ENCODE results near the gene RFTN2.
"Not testable (repeated sequence)": the region's sequence is repeated elsewhere in the genome, so short reads cannot be mapped to it uniquely, and the experiment has no call there.

Gene RFTN2

DNA sequence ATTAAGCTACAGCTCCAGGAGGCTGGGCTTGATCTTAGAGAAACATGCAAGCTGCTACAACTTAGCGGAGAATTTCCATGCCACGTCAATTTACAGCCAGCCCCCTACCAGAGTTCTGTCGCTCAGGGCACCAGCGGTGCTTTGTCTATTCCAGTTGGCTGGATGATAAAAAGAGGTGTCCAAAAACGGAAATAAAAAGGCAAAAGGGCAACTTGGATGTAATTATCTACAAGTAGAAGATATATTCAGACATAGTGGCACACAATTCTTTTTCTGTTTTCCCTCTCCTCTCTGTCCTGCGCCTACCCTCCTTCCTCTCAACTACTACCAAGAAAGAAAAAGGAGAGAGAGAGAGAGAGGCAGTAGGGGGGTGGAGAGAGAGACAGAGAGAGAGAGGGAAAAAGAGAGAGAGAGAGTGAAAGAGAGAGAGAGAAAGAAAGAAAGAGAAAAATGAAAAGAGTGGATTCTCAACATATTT is 363 bp upstream of the RFTN2 start:
- DNase-seq (ENCODE audit: low read depth in 2 of 2), result no peak

DNA sequence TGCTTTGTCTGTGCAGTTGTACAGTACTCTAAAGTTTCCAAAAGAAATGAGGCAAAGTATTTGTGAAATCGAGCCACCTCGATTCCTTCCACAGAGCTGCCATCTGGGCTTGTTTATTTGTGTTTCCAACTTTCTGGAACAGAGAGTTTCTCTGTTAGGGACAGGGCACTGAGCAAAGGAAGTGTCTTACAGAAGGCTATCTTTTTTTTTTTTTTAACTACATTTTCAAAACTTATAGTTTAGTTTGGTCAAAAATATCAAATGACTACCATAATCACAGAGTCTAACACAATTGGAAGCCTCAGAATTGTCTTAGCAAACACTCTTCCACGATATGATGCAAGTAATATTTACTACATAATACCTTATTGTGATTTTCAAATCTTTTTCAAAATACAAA is 796 bp downstream of the RFTN2 start:
- no peak for DNase-seq (ENCODE audit: low read depth in 2 of 2)

DNA sequence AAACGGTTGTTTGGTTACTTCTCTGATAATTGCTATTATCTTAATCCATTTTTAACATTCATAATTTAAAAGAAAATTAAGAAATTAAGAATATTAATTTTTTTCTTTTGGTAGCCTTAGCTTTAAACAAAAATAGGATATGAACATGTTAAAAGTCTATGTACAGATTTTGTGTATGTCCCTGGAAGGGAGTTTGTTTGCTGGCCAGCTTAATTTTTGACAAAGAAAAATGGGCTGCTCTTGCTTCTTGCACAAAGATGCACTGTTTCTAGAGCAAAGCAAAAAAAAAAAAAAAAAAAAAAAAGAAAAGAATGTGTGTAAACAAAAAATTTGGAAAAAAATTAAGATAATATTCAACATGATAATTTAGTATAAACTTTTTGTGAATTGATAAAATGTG is 1.3 kb downstream of the RFTN2 start:
- DNase-seq (ENCODE audit: low read depth in 2 of 2), result no peak

DNA sequence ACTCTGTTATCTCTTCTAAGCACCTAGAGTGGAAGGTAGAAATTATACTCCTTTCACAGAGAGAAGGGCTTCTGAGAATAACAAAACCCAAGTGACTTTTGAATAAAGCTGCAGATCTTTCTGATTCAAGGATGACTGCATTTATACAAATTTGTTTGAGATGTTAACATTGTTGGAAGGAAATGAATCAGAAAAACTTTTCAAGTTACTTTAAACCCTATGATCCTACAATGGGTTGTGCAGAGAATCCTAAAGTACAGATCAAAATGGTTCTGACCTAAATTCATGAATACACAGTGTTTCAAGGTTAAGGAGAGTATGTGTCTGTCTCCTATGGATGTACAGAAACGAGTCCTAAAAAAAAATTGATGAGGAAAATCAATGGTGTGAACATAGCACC is 1.8 kb downstream of the RFTN2 start:
- no peak for DNase-seq (ENCODE audit: low read depth in 2 of 2)

DNA sequence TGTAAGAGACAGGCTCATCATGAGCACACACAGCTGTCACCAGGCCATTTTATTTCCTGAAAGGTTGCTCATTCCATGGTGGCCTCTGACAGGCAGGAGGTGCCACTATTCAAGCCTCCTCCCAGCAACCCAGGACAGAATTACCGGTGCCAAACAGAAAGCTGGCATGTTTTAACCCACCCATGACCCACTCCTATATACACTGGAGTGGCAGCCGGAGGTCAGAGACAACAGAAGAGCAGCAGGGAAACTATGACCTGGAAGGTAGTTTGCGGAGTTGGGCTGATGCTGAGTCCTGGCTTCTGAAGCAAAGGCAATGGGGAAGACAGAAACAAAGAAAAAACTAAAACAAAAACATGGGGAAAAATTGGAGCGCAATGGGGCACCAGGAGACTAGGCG is 2.3 kb downstream of the RFTN2 start:
- no peak for DNase-seq (ENCODE audit: low read depth in 2 of 2)

DNA sequence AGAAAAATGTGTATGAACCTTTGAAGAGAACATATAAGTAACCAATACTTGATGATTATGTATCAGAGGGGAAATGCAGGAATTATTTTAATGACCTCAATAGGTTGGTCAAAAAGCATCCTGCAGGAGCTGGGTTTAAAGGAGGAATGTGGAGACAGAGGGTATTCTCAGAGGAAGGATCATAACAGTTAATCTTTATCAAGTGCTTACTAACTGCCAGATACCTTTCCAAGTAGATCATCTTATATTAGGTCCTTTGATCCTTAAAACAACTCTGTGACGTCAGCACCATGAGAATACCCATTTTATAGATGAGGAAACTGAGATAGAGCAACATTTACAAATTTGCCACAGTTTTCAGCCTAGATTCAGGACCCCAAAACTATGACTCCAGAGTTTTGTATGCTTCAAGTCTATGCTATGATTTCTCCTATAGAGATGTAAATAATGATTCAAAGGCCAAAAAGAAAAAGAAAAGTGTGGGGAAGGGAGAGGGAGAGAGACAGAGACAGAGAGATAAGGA is 3.0 kb downstream of the RFTN2 start:
- no peak for DNase-seq (ENCODE audit: low read depth in 2 of 2)

DNA sequence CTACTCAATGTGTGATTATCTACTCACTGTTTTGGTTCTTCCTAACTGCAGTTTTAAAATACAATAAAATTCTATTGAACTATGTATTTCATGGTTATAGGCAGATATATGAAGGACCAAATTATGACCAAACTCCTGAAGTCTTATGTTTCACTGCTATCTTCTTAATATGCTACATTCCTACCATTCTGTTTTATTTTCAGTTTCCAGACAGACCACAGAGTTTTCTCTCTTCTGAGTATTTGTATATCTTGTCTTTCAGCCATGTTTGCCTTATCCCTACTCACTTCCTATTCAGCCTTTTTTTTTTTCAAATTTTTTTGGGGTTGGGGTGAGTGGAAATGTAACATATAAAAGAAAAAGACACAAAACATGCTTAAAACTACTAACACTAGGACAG is 6.3 kb downstream of the RFTN2 start:
- DNase-seq (ENCODE audit: low read depth in 2 of 2), result no peak

DNA sequence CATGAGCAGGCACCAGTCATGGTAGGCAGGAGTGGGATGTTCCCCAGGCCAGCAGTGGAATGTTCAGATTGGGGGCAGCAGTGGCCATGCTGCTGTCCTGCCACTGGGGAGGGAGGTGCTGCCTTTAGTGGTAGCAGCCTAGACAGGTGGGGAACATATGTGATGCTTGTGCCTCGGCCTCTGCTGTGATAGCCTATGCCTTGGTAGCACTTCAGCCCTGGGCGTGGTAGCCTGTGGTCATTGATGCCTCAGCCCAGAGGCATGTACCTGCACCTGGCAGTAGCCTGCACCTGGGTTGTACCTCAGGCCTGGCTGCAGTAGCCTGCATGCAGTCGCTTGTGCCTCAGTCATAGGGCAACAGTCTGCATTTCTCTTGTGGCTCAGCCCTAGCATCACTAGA is 7.1 kb downstream of the RFTN2 start:
- no peak for DNase-seq (ENCODE audit: low read depth in 2 of 2)

DNA sequence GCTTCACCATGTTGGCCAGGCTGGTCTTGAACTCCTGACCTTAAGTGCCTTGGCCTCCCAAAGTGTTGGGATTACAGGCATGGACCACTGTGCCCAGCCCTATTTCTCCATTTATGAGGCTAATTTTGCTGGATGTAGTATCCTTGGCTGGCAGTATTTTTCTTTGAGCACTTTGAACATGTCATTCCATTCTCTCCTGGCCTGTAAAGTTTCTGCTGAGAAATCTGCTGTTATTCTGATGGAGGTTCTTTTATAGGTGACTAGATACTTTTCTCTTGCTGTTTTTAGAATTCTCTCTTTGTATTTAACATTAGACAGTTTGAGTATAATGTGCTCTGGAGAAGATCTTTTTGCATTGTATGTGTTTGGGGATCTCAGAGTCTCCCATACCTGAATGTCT is 9.1 kb downstream of the RFTN2 start:
- DNase-seq (ENCODE audit: low read depth in 2 of 2), result no peak

DNA sequence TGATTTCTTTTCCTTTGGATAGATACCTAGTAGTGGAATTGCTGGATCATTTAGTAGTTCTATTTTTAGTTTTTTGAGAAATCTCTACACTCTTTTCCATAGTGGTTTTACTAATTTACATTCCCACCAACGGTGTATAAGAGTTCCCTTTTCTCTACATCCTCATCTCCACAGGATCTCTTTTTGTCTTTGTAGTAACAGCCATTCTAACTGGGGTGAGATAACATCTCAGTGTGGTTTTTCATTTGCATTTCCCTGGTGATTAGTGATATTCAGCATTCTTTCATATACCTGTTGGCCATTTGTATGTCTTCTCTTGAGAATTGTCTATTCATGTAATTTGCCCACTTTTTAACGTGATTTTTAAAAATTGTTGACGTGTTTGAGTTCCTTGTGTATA is 13.8 kb downstream of the RFTN2 start:
- DNase-seq (ENCODE audit: low read depth in 2 of 2), result no peak

DNA sequence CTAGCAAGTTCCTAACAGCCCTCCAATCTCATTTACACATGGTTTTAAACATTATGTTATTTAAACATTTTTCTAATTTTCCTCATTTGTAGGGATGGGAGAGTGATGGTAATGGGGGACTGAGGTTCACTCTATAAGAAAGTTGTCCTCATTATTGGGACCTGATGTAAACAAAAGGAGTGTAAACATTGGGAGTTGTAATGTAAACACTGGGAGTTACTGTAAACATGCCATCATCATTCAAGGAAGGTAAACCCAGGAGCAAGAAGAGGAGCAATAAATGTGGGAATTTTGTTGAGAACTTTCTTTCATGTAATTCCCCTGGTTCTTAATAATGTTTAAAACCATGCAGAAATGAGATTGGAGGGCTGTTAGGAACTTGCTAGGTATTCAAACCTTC is 17.8 kb downstream of the RFTN2 start:
- DNase-seq (ENCODE audit: low read depth in 2 of 2), result no peak

DNA sequence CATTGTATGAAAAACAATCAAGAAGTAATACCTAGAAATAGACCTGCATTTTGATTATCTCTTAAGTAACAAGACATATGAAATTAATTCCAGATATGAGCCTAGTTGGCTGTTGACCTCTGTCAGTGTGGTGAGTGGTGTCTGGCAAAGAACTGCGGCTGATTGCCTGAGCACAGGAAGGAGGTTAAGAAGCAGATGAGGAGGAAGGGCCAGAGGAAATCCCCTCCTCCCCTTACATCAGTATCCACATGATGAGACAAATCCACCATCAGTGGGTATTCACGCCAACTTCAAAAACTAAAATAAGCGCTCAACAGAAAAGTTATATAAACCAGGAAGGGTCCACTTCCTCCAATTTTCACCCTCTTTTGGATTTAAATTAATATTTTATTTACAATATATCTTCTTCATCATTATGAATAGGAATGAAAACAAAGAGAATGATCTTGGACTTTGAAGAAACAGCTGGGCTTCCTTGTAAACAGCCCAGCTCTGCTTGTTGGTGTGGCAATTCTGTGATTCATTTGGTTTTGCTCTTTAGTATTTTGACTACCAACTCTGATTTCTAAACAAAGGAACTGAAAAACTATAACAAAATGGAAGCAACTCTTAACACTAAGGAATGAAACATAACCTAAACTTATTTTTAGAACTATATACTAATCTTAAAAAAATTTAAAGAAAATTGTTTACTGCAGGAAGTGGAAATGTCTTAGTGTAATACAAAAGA is 27.3 kb downstream of the RFTN2 start:
- no peak for DNase-seq (ENCODE audit: low read depth in 2 of 2)

DNA sequence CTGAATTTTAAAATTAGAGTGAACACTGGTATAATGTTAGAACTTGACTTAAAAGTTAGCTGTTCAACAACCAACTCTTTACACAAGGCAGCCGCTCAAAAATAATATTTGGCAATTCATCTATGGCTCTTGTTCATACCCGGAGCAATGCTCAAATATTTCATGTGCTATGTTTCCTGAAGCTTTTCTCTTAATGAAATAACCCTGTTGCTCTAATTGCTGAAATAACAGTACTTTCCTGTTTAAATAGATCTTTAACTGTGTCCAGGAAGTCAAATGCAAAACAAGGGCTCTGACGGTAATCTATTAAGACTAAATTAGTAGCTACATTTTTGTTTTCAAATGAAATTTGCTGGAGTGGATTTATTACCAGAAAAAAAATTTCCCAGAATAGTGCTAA is 33.7 kb downstream of the RFTN2 start:
- DNase-seq (ENCODE audit: low read depth in 2 of 2), result no peak

DNA sequence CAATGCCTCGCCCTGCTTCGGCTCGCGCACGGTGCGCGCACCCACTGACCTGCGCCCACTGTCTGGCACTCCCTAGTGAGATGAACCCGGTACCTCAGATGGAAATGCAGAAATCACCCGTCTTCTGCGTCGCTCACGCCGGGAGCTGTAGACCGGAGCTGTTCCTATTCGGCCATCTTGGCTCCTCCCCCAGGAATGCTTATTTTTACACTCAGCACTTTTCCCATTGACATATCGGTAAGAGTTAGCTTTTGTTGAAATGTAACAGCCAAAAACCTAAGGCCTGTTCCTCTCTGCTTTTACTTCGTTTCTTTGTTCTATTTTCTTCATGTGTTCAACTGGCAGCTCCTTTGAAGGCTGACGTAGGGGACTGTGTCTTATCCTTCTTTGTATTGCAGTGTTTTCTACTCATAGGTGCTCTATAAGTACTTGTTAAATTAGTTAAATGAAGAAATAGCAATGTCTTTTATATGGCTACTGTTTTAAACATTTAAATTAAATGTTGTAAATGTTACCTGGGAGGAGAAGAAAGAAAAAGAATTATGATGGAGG is 34.7 kb downstream of the RFTN2 start:
- DNase-seq (ENCODE audit: low read depth in 2 of 2), result not testable (repeated sequence)

DNA sequence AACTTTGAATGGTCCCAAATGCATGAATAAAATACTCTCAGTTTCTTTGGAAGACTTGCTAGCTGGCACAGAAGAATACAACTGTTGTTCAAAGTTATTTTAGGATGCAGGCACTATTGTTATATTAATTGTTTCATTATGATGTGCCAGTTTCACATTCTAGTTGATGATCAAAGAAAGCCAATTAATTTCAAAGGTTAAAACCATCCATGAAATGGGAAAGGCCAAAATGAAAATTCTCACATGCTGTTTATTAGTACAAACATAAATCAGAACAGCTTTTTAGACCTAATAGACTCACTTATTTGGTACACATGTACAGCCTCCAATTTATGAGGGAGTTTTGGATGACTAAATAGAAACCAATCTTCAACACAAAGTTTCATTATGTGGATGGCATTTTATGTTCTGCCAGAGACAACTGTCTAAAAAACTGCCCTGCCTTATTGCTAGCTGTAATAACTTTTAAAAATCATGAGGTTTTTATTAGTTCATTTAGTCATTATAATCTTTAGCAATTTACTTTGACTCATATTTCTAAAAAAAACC is 42.2 kb downstream of the RFTN2 start:
- DNase-seq (ENCODE audit: low read depth in 2 of 2), result no peak

DNA sequence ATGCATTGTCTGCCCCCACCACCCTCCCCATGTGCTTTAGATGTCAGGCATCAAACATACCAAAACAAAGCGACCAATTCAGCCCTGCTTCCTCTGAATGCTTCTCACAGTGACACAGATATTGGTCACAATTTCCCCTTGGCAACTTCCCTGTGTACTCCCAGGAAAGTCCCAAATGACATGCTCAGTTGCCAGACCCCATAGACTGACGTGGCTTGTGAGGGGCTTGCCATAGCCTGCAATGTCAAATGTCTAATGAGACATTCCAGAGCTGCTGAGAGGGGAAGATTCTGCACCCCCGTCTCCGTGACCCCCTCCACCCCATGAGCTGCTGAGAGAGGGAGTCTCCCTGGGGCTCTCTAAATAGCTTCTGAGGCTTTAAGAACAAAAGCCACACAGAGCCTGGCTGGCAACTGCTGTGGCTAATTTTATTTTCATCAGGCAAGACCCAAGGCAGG is 47.3 kb downstream of the RFTN2 start:
- no peak for DNase-seq (ENCODE audit: low read depth in 2 of 2)

DNA sequence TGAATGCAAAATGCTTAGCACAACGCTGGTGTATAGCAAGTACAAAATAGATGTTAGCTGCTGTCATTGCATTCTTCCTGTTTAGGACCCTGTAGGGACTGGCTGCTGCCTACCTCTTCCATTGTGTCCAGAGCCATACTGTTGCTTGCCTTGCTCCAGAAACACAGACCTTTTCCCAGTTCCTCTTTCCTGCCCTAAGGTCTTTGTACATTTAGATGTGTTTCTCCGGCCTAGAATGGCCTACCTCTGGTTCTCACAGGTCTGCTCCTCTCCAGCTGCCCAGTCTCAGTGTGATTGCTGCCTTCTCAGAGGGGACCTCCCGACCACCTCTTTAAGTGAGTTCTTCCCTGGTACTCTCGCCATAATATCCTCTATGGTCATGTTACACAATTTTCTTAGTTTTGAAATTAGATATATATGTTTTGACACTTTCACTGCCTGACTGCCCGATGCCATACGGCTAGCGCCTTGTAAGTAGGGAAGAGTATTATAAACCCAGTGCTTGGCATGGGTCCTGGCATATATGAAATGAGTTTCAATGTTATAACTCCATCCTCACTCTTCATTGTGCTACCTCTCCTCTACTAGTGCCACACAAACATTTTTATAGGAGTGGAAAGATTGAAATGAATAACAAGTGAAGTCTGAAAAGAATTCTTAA is 48.3 kb downstream of the RFTN2 start:
- no peak for DNase-seq (ENCODE audit: low read depth in 2 of 2)

DNA sequence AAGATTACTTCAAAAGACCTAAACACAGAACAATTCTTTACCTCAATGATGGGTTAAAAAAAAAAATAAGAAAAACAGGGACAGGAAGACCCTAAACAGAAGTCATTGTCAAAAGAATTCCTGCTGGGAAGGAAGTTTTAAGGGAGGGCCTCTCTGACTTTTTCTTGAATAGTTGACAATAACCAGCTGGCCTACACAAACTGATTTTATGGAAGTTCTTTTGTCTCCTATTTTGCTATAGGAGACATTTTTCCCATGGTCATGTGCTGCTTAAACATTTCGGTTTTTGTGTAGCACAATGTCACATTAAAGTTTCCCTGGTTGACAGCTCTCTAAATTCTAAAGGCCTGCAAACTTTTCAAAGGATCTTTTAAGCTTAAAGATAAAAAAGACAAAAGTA is 55.3 kb downstream of the RFTN2 start:
- DNase-seq (ENCODE audit: low read depth in 2 of 2), result no peak

DNA sequence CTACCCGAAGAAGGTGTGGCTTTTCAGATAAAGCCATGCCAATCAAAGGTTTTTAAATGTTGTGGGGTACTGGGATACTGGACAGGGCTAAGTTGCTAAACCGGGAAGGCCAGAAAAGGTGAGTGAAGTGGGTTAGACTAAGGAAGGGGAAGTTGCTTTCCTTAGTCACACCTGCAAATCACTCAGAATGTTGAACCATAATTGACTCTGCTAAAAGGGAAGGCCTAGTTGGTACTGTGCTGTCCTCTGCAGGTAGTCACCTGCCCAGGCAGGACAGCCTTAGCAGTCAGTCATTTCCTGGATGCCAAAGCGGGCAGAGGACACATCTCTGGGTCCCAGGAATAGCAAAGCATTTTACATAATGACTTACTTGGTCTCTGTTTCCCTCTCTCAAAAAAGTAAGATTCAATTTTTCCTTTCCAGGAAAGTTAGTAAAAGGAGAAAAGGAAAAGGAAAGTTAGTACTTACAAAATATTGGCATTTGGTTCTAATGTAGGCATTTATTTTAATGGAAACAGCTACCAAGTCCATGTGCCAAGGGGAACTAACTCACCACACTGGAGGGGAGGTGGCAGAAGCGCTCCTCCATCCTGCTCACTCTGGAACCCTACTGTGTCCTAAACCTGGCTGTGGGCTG is 60.3 kb downstream of the RFTN2 start:
- DNase-seq (ENCODE audit: low read depth in 2 of 2), result no peak

DNA sequence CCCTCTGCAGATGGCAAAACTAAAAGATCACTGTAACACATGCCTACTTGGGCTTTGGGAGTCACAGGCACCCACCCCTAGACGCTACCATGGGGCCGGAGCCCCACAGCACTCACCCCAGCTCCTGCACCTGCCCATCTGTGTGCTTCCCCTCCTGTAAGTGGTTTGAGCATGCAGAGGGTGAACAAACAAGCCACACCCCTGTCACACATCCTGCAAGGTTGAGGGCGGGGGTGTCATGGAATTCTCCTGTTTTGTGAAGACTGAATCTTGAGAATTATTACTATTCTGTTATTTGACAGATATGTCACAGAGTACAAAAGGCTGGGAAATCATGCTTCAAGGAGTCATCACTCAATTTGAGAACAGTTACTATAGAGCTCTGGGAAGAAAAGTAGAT is 60.9 kb downstream of the RFTN2 start:
- DNase-seq (ENCODE audit: low read depth in 2 of 2), result no peak

DNA sequence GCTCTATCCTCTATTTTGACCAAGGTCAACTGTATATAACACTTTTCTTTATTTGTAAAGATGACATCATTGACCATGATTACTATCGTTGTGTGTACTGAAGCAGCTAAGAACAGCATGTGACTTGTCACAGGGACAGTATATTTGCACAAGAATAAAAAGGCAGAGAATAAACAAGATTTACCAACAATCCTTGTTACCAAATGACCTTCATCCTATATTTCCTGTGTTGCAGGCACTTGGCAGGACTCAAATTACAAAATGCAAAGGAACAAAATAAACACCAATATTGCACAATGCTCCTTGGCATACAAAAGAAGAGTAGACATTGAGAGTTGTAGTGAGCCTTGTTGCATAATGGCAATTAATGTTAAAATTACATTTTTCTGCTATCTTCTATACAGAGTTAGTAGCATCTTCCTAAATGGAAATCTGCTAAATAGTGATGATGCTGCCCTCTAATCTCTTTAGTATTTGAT is 61.8 kb downstream of the RFTN2 start:
- DNase-seq (ENCODE audit: low read depth in 2 of 2), result no peak

DNA sequence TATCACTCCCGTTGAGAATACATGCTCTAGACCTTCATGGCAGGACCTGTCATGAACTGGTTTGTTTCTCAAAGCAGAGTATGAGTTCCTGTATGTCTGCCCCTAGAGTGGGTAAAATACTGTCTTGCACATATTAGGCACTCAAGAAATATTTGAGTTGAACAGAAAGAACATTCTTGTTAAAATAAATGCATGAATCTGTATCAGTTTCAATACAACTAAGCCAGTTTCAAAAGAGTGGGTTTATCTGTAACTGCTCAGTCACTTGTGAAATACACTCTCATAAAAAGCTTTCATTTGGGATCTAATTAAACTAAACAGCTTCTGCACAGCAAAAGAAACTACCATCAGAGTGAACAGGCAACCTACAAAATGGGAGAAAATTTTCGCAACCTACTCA is 69.2 kb downstream of the RFTN2 start:
- no peak for DNase-seq (ENCODE audit: low read depth in 2 of 2)

All from stimulated activated CD8-positive, alpha-beta memory T cell treated with anti-CD3 and anti-CD28 coated beads, Interleukin-2, amount 100 ng/mL, for 48 hours (primary cell).